Lower lobe of right lung (tissue), 2 donors: ENCODE results near the gene GJA5. TPM values are rescaled to one million over a fixed set of nuclear protein-coding genes. Genes with fewer than 3 reads are reported as not detected.

ENCODE experiments used
- ATAC-seq, 2 donors: fragments of 200-7000 bp; cut with Tn5 transposase; one replicate each; pipeline ENCODE4 v1.9.1; 2020 to 2022; ENCODE audit warnings: mild to moderate bottlenecking in 2 of 2, moderate library complexity in 2 of 2
- DNase-seq: peaks from one replicate; pipeline ENCODE4 v3.0.0-alpha.2; 2020
- H3K27ac ChIP-seq: fragments of 200-600 bp; one replicate; pipeline ENCODE4 v1.8.0; 2022
- H3K27me3 ChIP-seq: fragments of 200-600 bp; one replicate; pipeline ENCODE4 v1.8.0; 2022; ENCODE audit warnings: low read depth
- H3K36me3 ChIP-seq: fragments of 200-600 bp; one replicate; pipeline ENCODE4 v1.8.0; 2022; ENCODE audit warnings: mild to moderate bottlenecking
- H3K4me1 ChIP-seq: fragments of 200-600 bp; one replicate; pipeline ENCODE4 v1.8.0; 2022
- H3K4me3 ChIP-seq: fragments of 200-600 bp; one replicate; pipeline ENCODE4 v1.8.0; 2022; ENCODE audit warnings: mild to moderate bottlenecking
- H3K9me3 ChIP-seq: fragments of 200-600 bp; one replicate; pipeline ENCODE4 v1.8.0; 2022
- CTCF ChIP-seq: fragments of 200-600 bp; IDR thresholded peaks from one replicate; pipeline ENCODE4 v1.8.0; 2022; ENCODE audit warnings: antibody characterized with exemption, mild to moderate bottlenecking
- intact Hi-C: fragments of 100-400 bp; cut with DNase I; formaldehyde crosslinking; loops from one replicate; pipeline ENCODE4 v1.11.0; 2022
- total RNA-seq: library from RNA; stranded (reverse); fragmentation: NEBNext Ultra II Directional; extraction: Animal tissue kit (Norgen Biotek cat#: 25700); gene quantifications from one replicate; pipeline ENCODE4 v1.2.1, GENCODE V29; 2021
- donor health status: DM: no; HTN: yes; CAD: no; lungs with severe emphysema.

The GJA5 gene
- total RNA-seq, 1 donor from 2014 or later: 44.5 TPM

- Histone ChIP-seq H3K9me3 (no peaks in the 10 kb centered on the region), H3K27me3 (no peaks in the 10 kb centered on the region), H3K36me3 (no peaks in the 10 kb centered on the region), H3K27ac (no peak overlapping the region), H3K4me1 (peaks cover 63% of the 10 kb centered on the region), H3K4me3 (no peak overlapping the region)
- ATAC-seq (peak in 1 of 2 donors; percentile 5), DNase-seq (no peak)
- TF ChIP-seq CTCF: no peak
- intact Hi-C loops: no loop called here
These were observed 2.0 kb upstream of the GJA5 start for GRCh38 chr1:147762233-147763024.

GRCh38 chr1:147758379-147759100, 1.9 kb downstream of the GJA5 start:
- no peaks in the 10 kb centered on the region for H3K9me3 ChIP-seq
- TF ChIP-seq CTCF: no peak
- DNase-seq (no peak), ATAC-seq (no peak)
- H3K4me3 ChIP-seq: no peak overlapping the region
- H3K27ac ChIP-seq: no peak overlapping the region
- peaks cover 69% of the 10 kb centered on the region for H3K4me1 ChIP-seq
- no peaks in the 10 kb centered on the region for H3K27me3 ChIP-seq
- no peaks in the 10 kb centered on the region for H3K36me3 ChIP-seq
- intact Hi-C loops: no loop called here

GRCh38 chr1:147757015-147757990, 3.1 kb downstream of the GJA5 start:
- ATAC-seq (peak; percentile 86 to 94), DNase-seq (peak; percentile 73)
- peaks cover 65% of the 10 kb centered on the region for H3K4me1 ChIP-seq
- H3K27me3 ChIP-seq: no peaks in the 10 kb centered on the region
- no peak for TF ChIP-seq CTCF
- no peaks in the 10 kb centered on the region for H3K9me3 ChIP-seq
- peak overlapping the region; percentile 31 for H3K27ac ChIP-seq
- no peaks in the 10 kb centered on the region for H3K36me3 ChIP-seq
- intact Hi-C loops: no loop called here
- H3K4me3 ChIP-seq: no peak overlapping the region

- no peak for ATAC-seq
These were observed 4.1 kb downstream of the GJA5 start for GRCh38 chr1:147756341-147756740.

More at GRCh38 chr1:147756341-147756740, 4.1 kb downstream of the GJA5 start:
- H3K27ac ChIP-seq: no peak overlapping the region
- no peak for DNase-seq
- H3K9me3 ChIP-seq: no peaks in the 10 kb centered on the region
- H3K36me3 ChIP-seq: no peaks in the 10 kb centered on the region
- H3K4me3 ChIP-seq: no peak overlapping the region
- H3K27me3 ChIP-seq: no peaks in the 10 kb centered on the region
- TF ChIP-seq CTCF: no peak
- intact Hi-C loops: no loop called here
- H3K4me1 ChIP-seq: peaks cover 56% of the 10 kb centered on the region
